ENCODE measurements around the gene DCUN1D5. TPM values are rescaled to one million over a fixed set of nuclear protein-coding genes. Genes with fewer than 3 reads are reported as not detected.

The DCUN1D5 gene
- total and polyA plus RNA-seq, 2 experiments from 2014 or later = 75.5 to 182 TPM

- no peaks in the 10 kb centered on the region for H3K4me1 ChIP-seq (ENCODE audit: low read depth)
- no peak for DNase-seq (ENCODE audit: low read depth in 1 of 2, low spot score in 1 of 2)
- no peak for TF ChIP-seq CTCF (IDR thresholded peaks at IDR 0.05; ENCODE audit: low read depth, low read length)
- H3K9me3 ChIP-seq (ENCODE audit: low read depth) = no peaks in the 10 kb centered on the region
- no peak overlapping the region for H3K4me3 ChIP-seq
- no peaks in the 10 kb centered on the region for H3K27me3 ChIP-seq
- no peak overlapping the region for H3K27ac ChIP-seq
- H3K36me3 ChIP-seq = no peaks in the 10 kb centered on the region
Observed at GRCh38 chr11:103047837-103048236, 44.1 kb downstream of the DCUN1D5 start.

- Histone ChIP-seq H3K4me1 (ENCODE audit: low read depth) (no peaks in the 10 kb centered on the region), H3K9me3 (ENCODE audit: low read depth) (no peaks in the 10 kb centered on the region), H3K27ac (no peak overlapping the region), H3K4me3 (no peak overlapping the region), H3K27me3 (no peaks in the 10 kb centered on the region), H3K36me3 (no peaks in the 10 kb centered on the region)
- no peak for TF ChIP-seq CTCF (IDR thresholded peaks at IDR 0.05; ENCODE audit: low read depth, low read length)
- DNase-seq (ENCODE audit: low read depth in 1 of 2, low spot score in 1 of 2) = no peak
Observed at GRCh38 chr11:103043826-103044678, 47.9 kb downstream of the DCUN1D5 start.

- Histone ChIP-seq H3K4me3 (no peak overlapping the region), H3K27me3 (no peaks in the 10 kb centered on the region), H3K4me1 (ENCODE audit: low read depth) (no peaks in the 10 kb centered on the region), H3K27ac (no peak overlapping the region), H3K9me3 (ENCODE audit: low read depth) (no peaks in the 10 kb centered on the region), H3K36me3 (no peaks in the 10 kb centered on the region)
- no peak for TF ChIP-seq CTCF (IDR thresholded peaks at IDR 0.05; ENCODE audit: low read depth, low read length)
- no peak for DNase-seq (ENCODE audit: low read depth in 1 of 2, low spot score in 1 of 2)
Observed at GRCh38 chr11:103042161-103042560, 49.8 kb downstream of the DCUN1D5 start.

- peak; percentile 67 for TF ChIP-seq CTCF (IDR thresholded peaks at IDR 0.05; ENCODE audit: low read depth, low read length)
- H3K36me3 ChIP-seq = no peaks in the 10 kb centered on the region
- no peaks in the 10 kb centered on the region for H3K9me3 ChIP-seq (ENCODE audit: low read depth)
- H3K4me1 ChIP-seq (ENCODE audit: low read depth) = no peaks in the 10 kb centered on the region
- H3K4me3 ChIP-seq = no peak overlapping the region
- no peaks in the 10 kb centered on the region for H3K27me3 ChIP-seq
- peak; percentile 60 to 88 for DNase-seq (ENCODE audit: low read depth in 1 of 2, low spot score in 1 of 2)
- no peak overlapping the region for H3K27ac ChIP-seq
Observed at GRCh38 chr11:103035791-103036434, 56.0 kb downstream of the DCUN1D5 start.

- Histone ChIP-seq H3K36me3 (no peaks in the 10 kb centered on the region), H3K4me1 (ENCODE audit: low read depth) (no peaks in the 10 kb centered on the region), H3K27me3 (no peaks in the 10 kb centered on the region), H3K27ac (no peak overlapping the region), H3K9me3 (ENCODE audit: low read depth) (no peaks in the 10 kb centered on the region), H3K4me3 (no peak overlapping the region)
- DNase-seq (ENCODE audit: low read depth in 1 of 2, low spot score in 1 of 2) = no peak
- no peak for TF ChIP-seq CTCF (IDR thresholded peaks at IDR 0.05; ENCODE audit: low read depth, low read length)
Observed at GRCh38 chr11:103035216-103035615, 56.7 kb downstream of the DCUN1D5 start.

All from cardiac muscle cell (in vitro differentiated cells and primary cell).